Uterus (tissue), 2 donors: Measurements from ENCODE around the gene OR52B6.

Source experiments
- CTCF ChIP-seq, 4 experiments: fragments of 200-600 bp in 2 of 4; fragments of 450-650 bp in 2 of 4; sonication (generic) in 2 of 4; IDR thresholded peaks; one replicate each; pipeline ENCODE4 v1.5.1; 2016 to 2019; ENCODE audit warnings: antibody characterized with exemption in 4 of 4, mild to moderate bottlenecking in 2 of 4, moderate library complexity in 1 of 4
- POLR2A ChIP-seq, 2 donors: fragments of 450-650 bp; IDR thresholded peaks; one replicate each; pipeline ENCODE4 v1.6.1; 2016; ENCODE audit warnings: antibody characterized with exemption in 2 of 2, mild to moderate bottlenecking in 1 of 2, moderate library complexity in 1 of 2

DNA sequence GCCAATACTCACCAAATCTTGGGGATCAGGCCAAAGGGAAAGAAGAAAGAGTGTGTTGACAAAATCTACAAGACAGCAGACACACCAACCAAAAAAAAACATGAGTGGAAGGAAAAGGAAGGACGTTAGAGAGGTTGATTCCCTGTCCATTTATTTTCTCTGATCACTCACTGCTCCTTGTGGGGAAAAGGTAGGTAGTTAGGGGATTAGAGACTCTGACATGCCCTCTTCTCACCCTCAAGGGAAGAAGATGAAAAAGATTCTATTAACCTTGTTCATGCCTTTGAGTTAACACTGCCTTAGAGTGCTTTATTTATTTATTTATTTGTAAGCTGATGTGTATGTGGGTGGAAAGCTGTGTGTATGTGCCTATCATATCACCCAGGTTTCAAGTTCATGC, 32.2 kb upstream of the OR52B6 start, which contains the start of gene OR52H1:
- TF ChIP-seq POLR2A (IDR thresholded peaks at IDR 0.05) (no peak), CTCF (IDR thresholded peaks at IDR 0.05) (no peak)
